ENCODE results near the gene CPA3.

Gene CPA3

GRCh38 chr3:148861277-148861869 is 3.7 kb upstream of the CPA3 start:
- DNase-seq: peak; percentile 56

GRCh38 chr3:148863297-148863696 is 1.8 kb upstream of the CPA3 start:
- no peak for DNase-seq

GRCh38 chr3:148863814-148864213 is 1.3 kb upstream of the CPA3 start:
- no peak for DNase-seq

GRCh38 chr3:148866261-148866660 is 1.2 kb downstream of the CPA3 start:
- DNase-seq: no peak

GRCh38 chr3:148873270-148873927 is 8.3 kb downstream of the CPA3 start:
- peak; percentile 83 for DNase-seq

- peak; percentile 39 for DNase-seq
Measured at GRCh38 chr3:148873977-148874376, 8.9 kb downstream of the CPA3 start.

- no peak for DNase-seq
Measured at GRCh38 chr3:148878095-148878494, 13.0 kb downstream of the CPA3 start.

- no peak for DNase-seq
Measured at GRCh38 chr3:148879256-148879655, 14.2 kb downstream of the CPA3 start.

GRCh38 chr3:148880681-148881080 is 15.6 kb downstream of the CPA3 start:
- peak; percentile 23 for DNase-seq

- no peak for DNase-seq
Measured at GRCh38 chr3:148881286-148881685, 16.2 kb downstream of the CPA3 start.

- DNase-seq: peak; percentile 69
Measured at GRCh38 chr3:148882288-148882687, 17.2 kb downstream of the CPA3 start.

- DNase-seq: no peak
Measured at GRCh38 chr3:148883163-148883562, 18.1 kb downstream of the CPA3 start.

- no peak for DNase-seq
Measured at GRCh38 chr3:148884261-148884660, 19.2 kb downstream of the CPA3 start.

- no peak for DNase-seq
Measured at GRCh38 chr3:148889828-148890227, 24.7 kb downstream of the CPA3 start.

- no peak for DNase-seq
Measured at GRCh38 chr3:148896062-148896461, 31.0 kb downstream of the CPA3 start.

- no peak for DNase-seq
Measured at GRCh38 chr3:148901987-148902791, 37.1 kb downstream of the CPA3 start.

GRCh38 chr3:148903022-148903442 is 37.9 kb downstream of the CPA3 start:
- DNase-seq: no peak

- no peak for DNase-seq
Measured at GRCh38 chr3:148903941-148904340, 38.8 kb downstream of the CPA3 start.

GRCh38 chr3:148906667-148907066 is 41.6 kb downstream of the CPA3 start:
- DNase-seq: no peak

GRCh38 chr3:148911173-148911572 is 46.1 kb downstream of the CPA3 start:
- peak; percentile 28 for DNase-seq

- DNase-seq: peak; percentile 43
Measured at GRCh38 chr3:148911592-148911991, 46.5 kb downstream of the CPA3 start.

- DNase-seq: no peak
Measured at GRCh38 chr3:148914936-148915690, 50.0 kb downstream of the CPA3 start.

GRCh38 chr3:148916132-148916531 is 51.0 kb downstream of the CPA3 start:
- no peak for DNase-seq

All from NCI-H146 (cell line).